Measurements from ENCODE around the gene ALG13.
"Not testable (repeated sequence)": the region's sequence is repeated elsewhere in the genome, so short reads cannot be mapped to it uniquely, and the experiment has no call there.

The ALG13 gene

GRCh38 chrX:111761578-111762135 is 80.7 kb downstream of the ALG13 start:
- DNase-seq = no peak

- DNase-seq = no peak
Measured at GRCh38 chrX:111778591-111778990, 97.6 kb downstream of the ALG13 start.

GRCh38 chrX:111779582-111779981 is 98.6 kb downstream of the ALG13 start:
- DNase-seq = no peak

GRCh38 chrX:111784667-111785066 is 103.7 kb downstream of the ALG13 start:
- no peak for DNase-seq

- DNase-seq = not testable (repeated sequence)
Measured at GRCh38 chrX:111790054-111790453, 109.1 kb downstream of the ALG13 start.

Measured in CD4-positive, alpha-beta T cell treated with Interleukin-21 for 1 hour (primary cell).